Raji (cell line): ENCODE measurements around the gene PIGK.

ENCODE experiments used
- POLR2A ChIP-seq: IDR thresholded peaks from 2 replicates; pipeline ENCODE4 v1.6.1; 2011; ENCODE audit warnings: low read depth, low read length, control low read depth; ENCODE audit not compliant: insufficient read depth

Gene PIGK

GRCh38 chr1:77202751-77203150 is 16.5 kb downstream of the PIGK start:
- TF ChIP-seq POLR2A: no peak

- no peak for TF ChIP-seq POLR2A
Measured at GRCh38 chr1:77200806-77201205, 18.4 kb downstream of the PIGK start.

- no peak for TF ChIP-seq POLR2A
Measured at GRCh38 chr1:77200293-77200692, 18.9 kb downstream of the PIGK start.

GRCh38 chr1:77197351-77197750 is 21.9 kb downstream of the PIGK start:
- no peak for TF ChIP-seq POLR2A

- TF ChIP-seq POLR2A: no peak
Measured at GRCh38 chr1:77193951-77194350, 25.3 kb downstream of the PIGK start.

- TF ChIP-seq POLR2A: no peak
Measured at GRCh38 chr1:77188770-77189169, 30.5 kb downstream of the PIGK start.

GRCh38 chr1:77182083-77182482 is 37.1 kb downstream of the PIGK start:
- TF ChIP-seq POLR2A: no peak

- no peak for TF ChIP-seq POLR2A
Measured at GRCh38 chr1:77179632-77180031, 39.6 kb downstream of the PIGK start.

GRCh38 chr1:77175230-77175844 is 43.9 kb downstream of the PIGK start:
- no peak for TF ChIP-seq POLR2A

GRCh38 chr1:77170687-77171086 is 48.5 kb downstream of the PIGK start:
- no peak for TF ChIP-seq POLR2A

GRCh38 chr1:77168358-77168757 is 50.9 kb downstream of the PIGK start:
- TF ChIP-seq POLR2A: no peak

GRCh38 chr1:77164434-77164944 is 54.7 kb downstream of the PIGK start:
- TF ChIP-seq POLR2A: no peak

- no peak for TF ChIP-seq POLR2A
Measured at GRCh38 chr1:77156214-77156613, 63.0 kb downstream of the PIGK start.

- no peak for TF ChIP-seq POLR2A
Measured at GRCh38 chr1:77146270-77146669, 73.0 kb downstream of the PIGK start.

- no peak for TF ChIP-seq POLR2A
Measured at GRCh38 chr1:77143529-77144121, 75.6 kb downstream of the PIGK start.

- TF ChIP-seq POLR2A: no peak
Measured at GRCh38 chr1:77139389-77139788, 79.8 kb downstream of the PIGK start.

GRCh38 chr1:77134359-77134758 is 84.9 kb downstream of the PIGK start:
- no peak for TF ChIP-seq POLR2A
